ENCODE results near the gene PDHX. TPM values are rescaled to one million over a fixed set of nuclear protein-coding genes. Genes with fewer than 3 reads are reported as not detected.

Gene PDHX
- total and polyA plus RNA-seq, 10 donors = 9.2 to 32.9 (median 23.7) TPM

GRCh38 chr11:34990916-34991315, 74.5 kb downstream of the PDHX start:
- H3K27me3 ChIP-seq (replicated peaks in 1 of 7) = no peaks in the 10 kb centered on the region
- H3K4me1 ChIP-seq = peaks cover 0 to 11% (median 2%) of the 10 kb centered on the region in 6 donors
- no peak for TF ChIP-seq CTCF (IDR thresholded peaks at IDR 0.05 in 8 of 11, conservative IDR thresholded peaks at IDR 0.05 in 3 of 11)
- TF ChIP-seq POLR2A (IDR thresholded peaks at IDR 0.05) = no peak
- TF ChIP-seq POLR2AphosphoS5 (IDR thresholded peaks at IDR 0.05) = no peak
- no peak overlapping the region for H3K27ac ChIP-seq
- 91 to 95% (median 94%) methylated on average over 2 of the region's 2 CpGs for WGBS, 5 donors
- H3K9me3 ChIP-seq = no peaks in the 10 kb centered on the region
- H3K4me3 ChIP-seq = no peak overlapping the region
- no peak for DNase-seq
- peaks cover 0 to 60% (median 5%) of the 10 kb centered on the region in 6 donors for H3K36me3 ChIP-seq
- intact Hi-C loops (cut with DNase I; ENCODE audit: low total_unique reads) = loop anchor here (10.0 kb wide), 2 partner anchors 394 to 494 kb away; no protein-coding TSS in a partner anchor

GRCh38 chr11:34994854-34995253, 78.4 kb downstream of the PDHX start:
- Histone ChIP-seq H3K4me1 (peaks cover 9 to 29% (median 16%) of the 10 kb centered on the region in 6 donors), H3K36me3 (peaks cover 0 to 38% (median 5%) of the 10 kb centered on the region in 6 donors), H3K4me3 (no peak overlapping the region), H3K27me3 (replicated peaks in 1 of 7) (no peaks in the 10 kb centered on the region), H3K27ac (no peak overlapping the region), H3K9me3 (no peaks in the 10 kb centered on the region)
- no peak for DNase-seq
- WGBS, 5 donors = 87 to 94% (median 92%) methylated on average over 9 of the region's 9 CpGs
- TF ChIP-seq CTCF (IDR thresholded peaks at IDR 0.05 in 8 of 11, conservative IDR thresholded peaks at IDR 0.05 in 3 of 11) (no peak), POLR2AphosphoS5 (IDR thresholded peaks at IDR 0.05) (no peak), POLR2A (IDR thresholded peaks at IDR 0.05) (no peak)
- intact Hi-C loops (cut with DNase I; ENCODE audit: low total_unique reads) = loop anchor here (5.0 to 10.0 kb wide), 3 partner anchors 242 to 490 kb away; no protein-coding TSS in a partner anchor

- no peak for DNase-seq
- Histone ChIP-seq H3K4me3 (no peak overlapping the region), H3K9me3 (no peaks in the 10 kb centered on the region), H3K27ac (no peak overlapping the region), H3K36me3 (peaks cover 0 to 32% (median 5%) of the 10 kb centered on the region in 6 donors), H3K4me1 (peaks cover 9 to 29% (median 16%) of the 10 kb centered on the region in 6 donors), H3K27me3 (replicated peaks in 1 of 7) (no peaks in the 10 kb centered on the region)
- TF ChIP-seq CTCF (IDR thresholded peaks at IDR 0.05 in 8 of 11, conservative IDR thresholded peaks at IDR 0.05 in 3 of 11) (no peak), POLR2AphosphoS5 (IDR thresholded peaks at IDR 0.05) (no peak), POLR2A (IDR thresholded peaks at IDR 0.05) (no peak)
- intact Hi-C loops (cut with DNase I; ENCODE audit: low total_unique reads) = loop anchor here (5.0 to 10.0 kb wide), 3 partner anchors 240 to 488 kb away; no protein-coding TSS in a partner anchor
- WGBS, 5 donors = 84 to 92% (median 88%) methylated on average over 5 of the region's 5 CpGs
Observed at GRCh38 chr11:34996958-34997357, 80.5 kb downstream of the PDHX start.

GRCh38 chr11:34997952-34998528, 81.6 kb downstream of the PDHX start:
- Histone ChIP-seq H3K9me3 (no peaks in the 10 kb centered on the region), H3K4me1 (peaks cover 9 to 29% (median 16%) of the 10 kb centered on the region in 6 donors), H3K36me3 (peaks cover 0 to 21% (median 3%) of the 10 kb centered on the region in 6 donors), H3K27ac (peak overlapping the region in 2 of 8 donors; percentile 9 to 36), H3K4me3 (no peak overlapping the region), H3K27me3 (replicated peaks in 1 of 7) (no peaks in the 10 kb centered on the region)
- intact Hi-C loops (cut with DNase I; ENCODE audit: low total_unique reads) = loop anchor here (5.0 to 10.0 kb wide), 3 partner anchors 239 to 487 kb away; no protein-coding TSS in a partner anchor
- TF ChIP-seq POLR2A (IDR thresholded peaks at IDR 0.05) = no peak
- peak in 10 of 11 experiments; percentile 25 to 87 (median 69) for TF ChIP-seq CTCF (IDR thresholded peaks at IDR 0.05 in 8 of 11, conservative IDR thresholded peaks at IDR 0.05 in 3 of 11)
- no peak for TF ChIP-seq POLR2AphosphoS5 (IDR thresholded peaks at IDR 0.05)
- DNase-seq = no peak
- WGBS, 5 donors = 19 to 31% (median 25%) methylated on average over 3 of the region's 3 CpGs
